HEK293 (cell line): ENCODE measurements around the gene FOLR1.

Source experiments
- HOXA7 ChIP-seq: sonication (generic); formaldehyde crosslinking; IDR thresholded peaks from 2 replicates; pipeline ENCODE4 v1.8.1; 2022; ENCODE audit warnings: missing genetic modification reagents, borderline replicate concordance
- YY1 ChIP-seq: fragments of 450-650 bp; formaldehyde crosslinking; IDR thresholded peaks from 2 replicates; pipeline ENCODE4 v1.5.1; 2018; ENCODE audit warnings: missing biosample characterization, missing genetic modification characterization
- ZBTB1 ChIP-seq: fragments of 450-650 bp; formaldehyde crosslinking; IDR thresholded peaks from 2 replicates; pipeline ENCODE4 v1.5.1; 2016; ENCODE audit warnings: missing biosample characterization, missing genetic modification characterization
- ZNF146 ChIP-seq: fragments of 450-650 bp; formaldehyde crosslinking; IDR thresholded peaks from 2 replicates; pipeline ENCODE4 v1.5.1; 2016; ENCODE audit warnings: missing biosample characterization, missing genetic modification characterization
- ZNF274 ChIP-seq, 2 experiments: fragments of 200-500 bp in 1 of 2; fragments of 450-650 bp in 1 of 2; sonication (Bioruptor generic) in 1 of 2; formaldehyde crosslinking in 1 of 2; IDR thresholded peaks; 2 replicates each; pipeline versions ENCODE4 v1.5.1 to v1.6.1; 2014 to 2016; ENCODE audit warnings: borderline replicate concordance in 1 of 2, inconsistent platforms in 1 of 2, low read length in 1 of 2, missing biosample characterization in 1 of 2, missing genetic modification characterization in 1 of 2
- ZNF354C ChIP-seq: fragments of 450-650 bp; formaldehyde crosslinking; IDR thresholded peaks from 2 replicates; pipeline ENCODE4 v1.5.1; 2016; ENCODE audit warnings: missing biosample characterization, missing genetic modification characterization, low read depth, borderline replicate concordance
- ZNF747 ChIP-seq: fragments of 450-650 bp; formaldehyde crosslinking; IDR thresholded peaks from 2 replicates; pipeline ENCODE4 v1.5.1; 2016; ENCODE audit warnings: missing biosample characterization, missing genetic modification characterization
- ZNF785 ChIP-seq: fragments of 450-650 bp; formaldehyde crosslinking; IDR thresholded peaks from 2 replicates; pipeline ENCODE4 v1.5.1; 2016; ENCODE audit warnings: missing biosample characterization, missing genetic modification characterization
- ZNF837 ChIP-seq: fragments of 450-650 bp; formaldehyde crosslinking; IDR thresholded peaks from 2 replicates; pipeline ENCODE4 v1.5.1; 2016; ENCODE audit warnings: missing biosample characterization, missing genetic modification characterization
- TF ChIP-seq, protein P1 (sequence below): fragments of 450-650 bp; formaldehyde crosslinking; IDR thresholded peaks from 2 replicates; pipeline ENCODE4 v1.5.1; 2016; ENCODE audit warnings: missing biosample characterization, missing genetic modification characterization
- TF ChIP-seq, protein P2 (sequence below): fragments of 450-650 bp; formaldehyde crosslinking; IDR thresholded peaks from 2 replicates; pipeline ENCODE4 v1.5.1; 2016; ENCODE audit warnings: missing biosample characterization, missing genetic modification characterization
- TF ChIP-seq, protein P3 (sequence below): fragments of 450-650 bp; formaldehyde crosslinking; IDR thresholded peaks from 2 replicates; pipeline ENCODE4 v1.5.1; 2016; ENCODE audit warnings: missing biosample characterization, missing genetic modification characterization

DNA sequence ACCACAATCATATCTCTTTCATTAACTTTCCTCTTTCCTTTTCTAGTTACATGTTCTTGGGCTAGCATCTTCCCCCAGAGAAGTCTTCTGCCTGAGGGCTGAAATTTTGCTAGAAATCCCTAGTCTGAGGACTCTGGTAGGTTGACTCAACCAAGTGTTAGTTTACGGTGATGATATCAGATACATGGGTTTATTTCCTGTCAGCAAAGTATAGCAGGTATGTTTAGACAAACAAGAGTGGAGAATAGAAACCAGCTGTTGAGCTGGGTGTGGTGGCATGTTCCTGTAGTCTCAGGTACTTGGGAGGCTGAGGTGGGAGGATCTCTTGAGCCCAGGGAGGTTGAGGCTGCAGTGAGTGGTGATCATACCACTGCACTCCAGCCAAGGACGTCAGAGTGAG, 11.2 kb downstream of the FOLR1 start:
- no peak for TF ChIP-seq ZNF747 (tag by site-specific recombination)
- TF ChIP-seq, protein P1, sequence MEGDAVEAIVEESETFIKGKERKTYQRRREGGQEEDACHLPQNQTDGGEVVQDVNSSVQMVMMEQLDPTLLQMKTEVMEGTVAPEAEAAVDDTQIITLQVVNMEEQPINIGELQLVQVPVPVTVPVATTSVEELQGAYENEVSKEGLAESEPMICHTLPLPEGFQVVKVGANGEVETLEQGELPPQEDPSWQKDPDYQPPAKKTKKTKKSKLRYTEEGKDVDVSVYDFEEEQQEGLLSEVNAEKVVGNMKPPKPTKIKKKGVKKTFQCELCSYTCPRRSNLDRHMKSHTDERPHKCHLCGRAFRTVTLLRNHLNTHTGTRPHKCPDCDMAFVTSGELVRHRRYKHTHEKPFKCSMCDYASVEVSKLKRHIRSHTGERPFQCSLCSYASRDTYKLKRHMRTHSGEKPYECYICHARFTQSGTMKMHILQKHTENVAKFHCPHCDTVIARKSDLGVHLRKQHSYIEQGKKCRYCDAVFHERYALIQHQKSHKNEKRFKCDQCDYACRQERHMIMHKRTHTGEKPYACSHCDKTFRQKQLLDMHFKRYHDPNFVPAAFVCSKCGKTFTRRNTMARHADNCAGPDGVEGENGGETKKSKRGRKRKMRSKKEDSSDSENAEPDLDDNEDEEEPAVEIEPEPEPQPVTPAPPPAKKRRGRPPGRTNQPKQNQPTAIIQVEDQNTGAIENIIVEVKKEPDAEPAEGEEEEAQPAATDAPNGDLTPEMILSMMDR (tag by site-specific recombination), result no peak
- TF ChIP-seq ZNF146 (tag by site-specific recombination), result no peak
- no peak for TF ChIP-seq ZNF785 (tag by site-specific recombination)
- TF ChIP-seq, protein P2, sequence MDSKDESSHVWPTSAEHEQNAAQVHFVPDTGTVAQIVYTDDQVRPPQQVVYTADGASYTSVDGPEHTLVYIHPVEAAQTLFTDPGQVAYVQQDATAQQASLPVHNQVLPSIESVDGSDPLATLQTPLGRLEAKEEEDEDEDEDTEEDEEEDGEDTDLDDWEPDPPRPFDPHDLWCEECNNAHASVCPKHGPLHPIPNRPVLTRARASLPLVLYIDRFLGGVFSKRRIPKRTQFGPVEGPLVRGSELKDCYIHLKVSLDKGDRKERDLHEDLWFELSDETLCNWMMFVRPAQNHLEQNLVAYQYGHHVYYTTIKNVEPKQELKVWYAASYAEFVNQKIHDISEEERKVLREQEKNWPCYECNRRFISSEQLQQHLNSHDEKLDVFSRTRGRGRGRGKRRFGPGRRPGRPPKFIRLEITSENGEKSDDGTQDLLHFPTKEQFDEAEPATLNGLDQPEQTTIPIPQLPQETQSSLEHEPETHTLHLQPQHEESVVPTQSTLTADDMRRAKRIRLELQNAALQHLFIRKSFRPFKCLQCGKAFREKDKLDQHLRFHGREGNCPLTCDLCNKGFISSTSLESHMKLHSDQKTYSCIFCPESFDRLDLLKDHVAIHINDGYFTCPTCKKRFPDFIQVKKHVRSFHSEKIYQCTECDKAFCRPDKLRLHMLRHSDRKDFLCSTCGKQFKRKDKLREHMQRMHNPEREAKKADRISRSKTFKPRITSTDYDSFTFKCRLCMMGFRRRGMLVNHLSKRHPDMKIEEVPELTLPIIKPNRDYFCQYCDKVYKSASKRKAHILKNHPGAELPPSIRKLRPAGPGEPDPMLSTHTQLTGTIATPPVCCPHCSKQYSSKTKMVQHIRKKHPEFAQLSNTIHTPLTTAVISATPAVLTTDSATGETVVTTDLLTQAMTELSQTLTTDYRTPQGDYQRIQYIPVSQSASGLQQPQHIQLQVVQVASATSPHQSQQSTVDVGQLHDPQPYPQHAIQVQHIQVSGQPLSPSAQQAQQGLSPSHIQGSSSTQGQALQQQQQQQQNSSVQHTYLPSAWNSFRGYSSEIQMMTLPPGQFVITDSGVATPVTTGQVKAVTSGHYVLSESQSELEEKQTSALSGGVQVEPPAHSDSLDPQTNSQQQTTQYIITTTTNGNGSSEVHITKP (tag by site-specific recombination), result no peak
- no peak for TF ChIP-seq YY1 (tag by site-specific recombination)
- no peak for TF ChIP-seq ZBTB1
- no peak for TF ChIP-seq ZNF354C (tag by site-specific recombination)
- no peak for TF ChIP-seq ZNF837
- TF ChIP-seq ZNF274 (IDR thresholded peaks at IDR 0.05; ENCODE audit: low read length), result no peak
- TF ChIP-seq ZNF274 (tag by site-specific recombination; IDR thresholded peaks at IDR 0.05; ENCODE audit: borderline replicate concordance), result no peak
- TF ChIP-seq, protein P3, sequence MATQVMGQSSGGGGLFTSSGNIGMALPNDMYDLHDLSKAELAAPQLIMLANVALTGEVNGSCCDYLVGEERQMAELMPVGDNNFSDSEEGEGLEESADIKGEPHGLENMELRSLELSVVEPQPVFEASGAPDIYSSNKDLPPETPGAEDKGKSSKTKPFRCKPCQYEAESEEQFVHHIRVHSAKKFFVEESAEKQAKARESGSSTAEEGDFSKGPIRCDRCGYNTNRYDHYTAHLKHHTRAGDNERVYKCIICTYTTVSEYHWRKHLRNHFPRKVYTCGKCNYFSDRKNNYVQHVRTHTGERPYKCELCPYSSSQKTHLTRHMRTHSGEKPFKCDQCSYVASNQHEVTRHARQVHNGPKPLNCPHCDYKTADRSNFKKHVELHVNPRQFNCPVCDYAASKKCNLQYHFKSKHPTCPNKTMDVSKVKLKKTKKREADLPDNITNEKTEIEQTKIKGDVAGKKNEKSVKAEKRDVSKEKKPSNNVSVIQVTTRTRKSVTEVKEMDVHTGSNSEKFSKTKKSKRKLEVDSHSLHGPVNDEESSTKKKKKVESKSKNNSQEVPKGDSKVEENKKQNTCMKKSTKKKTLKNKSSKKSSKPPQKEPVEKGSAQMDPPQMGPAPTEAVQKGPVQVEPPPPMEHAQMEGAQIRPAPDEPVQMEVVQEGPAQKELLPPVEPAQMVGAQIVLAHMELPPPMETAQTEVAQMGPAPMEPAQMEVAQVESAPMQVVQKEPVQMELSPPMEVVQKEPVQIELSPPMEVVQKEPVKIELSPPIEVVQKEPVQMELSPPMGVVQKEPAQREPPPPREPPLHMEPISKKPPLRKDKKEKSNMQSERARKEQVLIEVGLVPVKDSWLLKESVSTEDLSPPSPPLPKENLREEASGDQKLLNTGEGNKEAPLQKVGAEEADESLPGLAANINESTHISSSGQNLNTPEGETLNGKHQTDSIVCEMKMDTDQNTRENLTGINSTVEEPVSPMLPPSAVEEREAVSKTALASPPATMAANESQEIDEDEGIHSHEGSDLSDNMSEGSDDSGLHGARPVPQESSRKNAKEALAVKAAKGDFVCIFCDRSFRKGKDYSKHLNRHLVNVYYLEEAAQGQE (tag by site-specific recombination), result no peak
- no peak for TF ChIP-seq HOXA7 (CRISPR knock-in tag)
